Measurements from ENCODE around the gene PIP4P1. TPM values are rescaled to one million over a fixed set of nuclear protein-coding genes. Genes with fewer than 3 reads are reported as not detected.

Gene PIP4P1
- total and polyA plus RNA-seq, 2 of the 13 experiments (the other 11 are each of a cell fraction or from before 2014, with no cell fraction given) = 33.4 to 47.0 TPM

DNA sequence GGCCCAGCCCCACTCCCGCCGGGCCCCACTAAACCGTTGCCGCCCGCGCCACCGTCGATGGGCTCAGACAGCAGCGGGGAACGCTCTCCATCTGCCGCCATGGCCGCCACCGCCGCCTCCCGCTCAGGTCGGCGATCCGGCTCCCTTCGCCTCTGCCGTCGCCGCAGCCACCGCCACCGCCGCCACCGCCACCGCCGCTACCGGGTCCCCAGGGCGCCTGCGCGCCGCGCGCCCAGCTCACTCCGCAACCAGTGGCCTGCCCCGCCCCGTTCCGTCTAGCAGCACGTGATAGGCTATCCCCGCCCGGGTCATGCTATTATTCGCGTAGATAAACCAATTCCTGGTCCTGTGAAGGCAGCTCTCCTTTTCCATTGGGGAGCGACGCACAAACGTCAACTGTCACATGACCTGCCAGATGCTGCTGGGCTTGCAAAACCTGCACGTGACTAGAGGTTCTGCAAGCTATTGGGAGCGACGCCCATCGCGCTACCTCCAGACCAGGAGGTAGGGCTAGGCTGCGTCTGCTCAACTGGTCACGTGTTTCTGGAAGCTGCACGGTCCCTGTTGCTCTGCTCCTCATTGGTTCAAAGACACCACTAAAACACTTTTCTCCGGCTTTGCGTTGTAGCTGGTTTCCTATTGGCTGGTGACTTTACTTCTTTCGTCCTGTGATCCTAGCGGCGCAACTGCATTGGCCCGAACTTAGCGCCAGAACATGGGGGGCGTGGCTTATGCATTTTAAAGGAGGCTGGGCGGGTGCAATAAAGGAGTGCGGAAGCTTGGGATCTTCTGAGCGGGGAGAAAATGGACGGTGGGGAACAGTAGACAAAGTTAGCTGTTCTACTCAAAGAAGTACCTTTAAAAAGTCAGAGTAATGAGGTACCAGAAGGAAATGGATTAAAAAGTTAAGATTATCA is at the start of gene PIP4P1 (continued):
- peak; percentile 69; the same call in 1 of the 2 replicates for TF ChIP-seq TARDBP (CRISPR knock-in tag; IDR thresholded peaks at IDR 0.05)
- TF ChIP-seq, protein P1, sequence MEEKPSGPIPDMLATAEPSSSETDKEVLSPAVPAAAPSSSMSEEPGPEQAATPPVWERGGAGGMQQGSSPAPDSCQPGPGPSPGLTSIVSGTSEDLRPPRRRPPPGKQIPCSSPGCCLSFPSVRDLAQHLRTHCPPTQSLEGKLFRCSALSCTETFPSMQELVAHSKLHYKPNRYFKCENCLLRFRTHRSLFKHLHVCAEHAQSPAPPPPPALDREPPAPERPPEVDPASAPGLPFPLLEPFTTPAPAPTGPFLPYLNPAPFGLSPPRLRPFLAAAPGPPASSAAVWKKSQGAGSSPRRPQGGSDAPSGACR (CRISPR knock-in tag; IDR thresholded peaks at IDR 0.05) = no peak; the same call in 1 of the 2 replicates
- TF ChIP-seq, protein P2, sequence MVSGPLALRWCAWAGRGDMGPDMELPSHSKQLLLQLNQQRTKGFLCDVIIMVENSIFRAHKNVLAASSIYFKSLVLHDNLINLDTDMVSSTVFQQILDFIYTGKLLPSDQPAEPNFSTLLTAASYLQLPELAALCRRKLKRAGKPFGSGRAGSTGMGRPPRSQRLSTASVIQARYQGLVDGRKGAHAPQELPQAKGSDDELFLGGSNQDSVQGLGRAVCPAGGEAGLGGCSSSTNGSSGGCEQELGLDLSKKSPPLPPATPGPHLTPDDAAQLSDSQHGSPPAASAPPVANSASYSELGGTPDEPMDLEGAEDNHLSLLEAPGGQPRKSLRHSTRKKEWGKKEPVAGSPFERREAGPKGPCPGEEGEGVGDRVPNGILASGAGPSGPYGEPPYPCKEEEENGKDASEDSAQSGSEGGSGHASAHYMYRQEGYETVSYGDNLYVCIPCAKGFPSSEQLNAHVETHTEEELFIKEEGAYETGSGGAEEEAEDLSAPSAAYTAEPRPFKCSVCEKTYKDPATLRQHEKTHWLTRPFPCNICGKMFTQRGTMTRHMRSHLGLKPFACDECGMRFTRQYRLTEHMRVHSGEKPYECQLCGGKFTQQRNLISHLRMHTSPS (CRISPR knock-in tag; IDR thresholded peaks at IDR 0.05; ENCODE audit: low read depth) = no peak
- TF ChIP-seq ETV5 (CRISPR knock-in tag; IDR thresholded peaks at IDR 0.05; ENCODE audit: borderline replicate concordance) = peak; percentile 56
- TF ChIP-seq, protein P3, sequence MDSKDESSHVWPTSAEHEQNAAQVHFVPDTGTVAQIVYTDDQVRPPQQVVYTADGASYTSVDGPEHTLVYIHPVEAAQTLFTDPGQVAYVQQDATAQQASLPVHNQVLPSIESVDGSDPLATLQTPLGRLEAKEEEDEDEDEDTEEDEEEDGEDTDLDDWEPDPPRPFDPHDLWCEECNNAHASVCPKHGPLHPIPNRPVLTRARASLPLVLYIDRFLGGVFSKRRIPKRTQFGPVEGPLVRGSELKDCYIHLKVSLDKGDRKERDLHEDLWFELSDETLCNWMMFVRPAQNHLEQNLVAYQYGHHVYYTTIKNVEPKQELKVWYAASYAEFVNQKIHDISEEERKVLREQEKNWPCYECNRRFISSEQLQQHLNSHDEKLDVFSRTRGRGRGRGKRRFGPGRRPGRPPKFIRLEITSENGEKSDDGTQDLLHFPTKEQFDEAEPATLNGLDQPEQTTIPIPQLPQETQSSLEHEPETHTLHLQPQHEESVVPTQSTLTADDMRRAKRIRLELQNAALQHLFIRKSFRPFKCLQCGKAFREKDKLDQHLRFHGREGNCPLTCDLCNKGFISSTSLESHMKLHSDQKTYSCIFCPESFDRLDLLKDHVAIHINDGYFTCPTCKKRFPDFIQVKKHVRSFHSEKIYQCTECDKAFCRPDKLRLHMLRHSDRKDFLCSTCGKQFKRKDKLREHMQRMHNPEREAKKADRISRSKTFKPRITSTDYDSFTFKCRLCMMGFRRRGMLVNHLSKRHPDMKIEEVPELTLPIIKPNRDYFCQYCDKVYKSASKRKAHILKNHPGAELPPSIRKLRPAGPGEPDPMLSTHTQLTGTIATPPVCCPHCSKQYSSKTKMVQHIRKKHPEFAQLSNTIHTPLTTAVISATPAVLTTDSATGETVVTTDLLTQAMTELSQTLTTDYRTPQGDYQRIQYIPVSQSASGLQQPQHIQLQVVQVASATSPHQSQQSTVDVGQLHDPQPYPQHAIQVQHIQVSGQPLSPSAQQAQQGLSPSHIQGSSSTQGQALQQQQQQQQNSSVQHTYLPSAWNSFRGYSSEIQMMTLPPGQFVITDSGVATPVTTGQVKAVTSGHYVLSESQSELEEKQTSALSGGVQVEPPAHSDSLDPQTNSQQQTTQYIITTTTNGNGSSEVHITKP (CRISPR knock-in tag; IDR thresholded peaks at IDR 0.05; ENCODE audit: low read depth) = peak; percentile 88
- peak; percentile 25 to 56; a peak in 3 of 4 replicates for TF ChIP-seq EP300 (IDR thresholded peaks at IDR 0.05; ENCODE audit: low read depth in 2 of 2, low read length in 2 of 2)
- TF ChIP-seq EP300 (CRISPR knock-in tag; IDR thresholded peaks at IDR 0.05; ENCODE audit: borderline replicate concordance) = peak; percentile 72; the same call in 1 of the 2 replicates
- 0 out of 2 replicates have a peak, but pooled peaks have one; percentile 41 for TF ChIP-seq KDM1A (CRISPR knock-in tag; IDR thresholded peaks at IDR 0.05)
- peak; percentile 72; the same call in 1 of the 2 replicates for TF ChIP-seq CHD2 (IDR thresholded peaks at IDR 0.05; ENCODE audit: low read depth, low read length)
- no peak for TF ChIP-seq ZNF720 (CRISPR knock-in tag; IDR thresholded peaks at IDR 0.05)
- TF ChIP-seq SKI (IDR thresholded peaks at IDR 0.05; ENCODE audit: partially characterized antibody) = peak; percentile 69
- peak; percentile 80 for TF ChIP-seq TGIF2 (CRISPR knock-in tag; IDR thresholded peaks at IDR 0.05)
- TF ChIP-seq NFYB (CRISPR knock-in tag; IDR thresholded peaks at IDR 0.05) = peak; percentile 96
- TF ChIP-seq MBNL3 (CRISPR knock-in tag; conservative IDR thresholded peaks at IDR 0.05) = no peak
- TF ChIP-seq HNF4G (IDR thresholded peaks at IDR 0.05; ENCODE audit: borderline replicate concordance, low read depth, low read length) = peak; percentile 8; the same call in 1 of the 2 replicates
- no peak for TF ChIP-seq HNF4G (CRISPR knock-in tag; IDR thresholded peaks at IDR 0.05; ENCODE audit: borderline replicate concordance, low read depth)
- TF ChIP-seq HMG20B (CRISPR knock-in tag; conservative IDR thresholded peaks at IDR 0.05) = peak; percentile 66; the same call in 1 of the 2 replicates
- TF ChIP-seq THAP11 (CRISPR knock-in tag; IDR thresholded peaks at IDR 0.05) = peak; percentile 93
- no peak for TF ChIP-seq RORA (CRISPR knock-in tag; IDR thresholded peaks at IDR 0.05)
- TF ChIP-seq EEA1 (CRISPR knock-in tag; IDR thresholded peaks at IDR 0.05; ENCODE audit: borderline replicate concordance) = peak; percentile 75; the same call in 1 of the 2 replicates
- peak; percentile 95 for TF ChIP-seq NFYC (CRISPR knock-in tag; IDR thresholded peaks at IDR 0.05)
